KMS-11 (cell line): ENCODE results near the gene FN3K.

Experiments used
- H2AFZ ChIP-seq: fragments of 200-600 bp; sonication (generic); 2 replicates; pipeline ENCODE4 v1.6.1; 2016; ENCODE audit warnings: antibody characterized with exemption, mixed run types, low read depth
- H3K27ac ChIP-seq: fragments of 200-600 bp; sonication (generic); 2 replicates; pipeline ENCODE4 v1.6.1; 2016; ENCODE audit warnings: mild to moderate bottlenecking, mixed run types
- H3K27me3 ChIP-seq: fragments of 200-600 bp; sonication (generic); 2 replicates; pipeline ENCODE4 v1.6.1; 2017; ENCODE audit warnings: mild to moderate bottlenecking, low read depth, mixed run types, moderate library complexity; ENCODE audit not compliant: insufficient read depth
- H3K36me3 ChIP-seq: fragments of 200-600 bp; sonication (generic); 2 replicates; pipeline ENCODE4 v1.6.1; 2017; ENCODE audit warnings: mild to moderate bottlenecking, mixed run types; ENCODE audit not compliant: insufficient read depth
- H3K4me1 ChIP-seq: fragments of 200-600 bp; sonication (generic); 2 replicates; pipeline ENCODE4 v1.6.1; 2016; ENCODE audit warnings: mild to moderate bottlenecking, low read depth, mixed run types; ENCODE audit not compliant: poor library complexity, severe bottlenecking
- H3K4me2 ChIP-seq: fragments of 200-600 bp; sonication (generic); 2 replicates; pipeline ENCODE4 v1.7.0; 2016; ENCODE audit warnings: mild to moderate bottlenecking, mixed run types
- H3K4me3 ChIP-seq: fragments of 200-600 bp; sonication (generic); IDR thresholded peaks from 2 replicates; pipeline ENCODE4 v1.6.1; 2017; ENCODE audit warnings: low read depth, low read length, mixed read lengths; ENCODE audit not compliant: insufficient read depth
- H3K79me2 ChIP-seq: fragments of 200-600 bp; sonication (generic); 2 replicates; pipeline ENCODE4 v1.6.1; 2016; ENCODE audit warnings: low read depth, mixed run types; ENCODE audit not compliant: insufficient read depth
- H3K9ac ChIP-seq: fragments of 200-600 bp; sonication (generic); 2 replicates; pipeline ENCODE4 v1.6.1; 2016; ENCODE audit warnings: mild to moderate bottlenecking, mixed run types
- H4K20me1 ChIP-seq: fragments of 200-600 bp; sonication (generic); 2 replicates; pipeline ENCODE4 v1.6.1; 2016; ENCODE audit warnings: mild to moderate bottlenecking, mixed run types; ENCODE audit not compliant: insufficient read depth
- CTCF ChIP-seq: fragments of 200-600 bp; sonication (generic); conservative IDR thresholded peaks from 2 replicates; pipeline ENCODE4 v1.6.1; 2017; ENCODE audit warnings: low read depth, mild to moderate bottlenecking, antibody characterized with exemption, low read length, moderate library complexity, mixed read lengths

Gene FN3K

GRCh38 chr17:82722341-82723013 lies 12.9 kb upstream of the FN3K start:
- Histone ChIP-seq H3K4me1 (peaks cover 15% of the 10 kb centered on the region), H3K4me2 (no peak overlapping the region), H3K27me3 (no peaks in the 10 kb centered on the region), H3K27ac (no peak overlapping the region), H2AFZ (no peak overlapping the region), H3K9ac (no peak overlapping the region), H3K36me3 (no peaks in the 10 kb centered on the region), H3K79me2 (peaks cover 6% of the 10 kb centered on the region; the same call in 1 of the 2 replicates), H4K20me1 (no peaks in the 10 kb centered on the region; the same call in 1 of the 2 replicates), H3K4me3 (no peak overlapping the region)
- TF ChIP-seq CTCF, result no peak

GRCh38 chr17:82723169-82723807 lies 12.1 kb upstream of the FN3K start:
- H4K20me1 ChIP-seq, result no peaks in the 10 kb centered on the region
- no peak overlapping the region for H3K4me2 ChIP-seq
- no peaks in the 10 kb centered on the region for H3K27me3 ChIP-seq
- TF ChIP-seq CTCF, result no peak
- no peak overlapping the region for H3K9ac ChIP-seq
- no peak overlapping the region for H3K4me3 ChIP-seq
- H3K4me1 ChIP-seq, result peaks cover 9% of the 10 kb centered on the region
- no peak overlapping the region for H3K27ac ChIP-seq
- no peaks in the 10 kb centered on the region; the same call in 1 of the 2 replicates for H3K79me2 ChIP-seq
- H3K36me3 ChIP-seq, result no peaks in the 10 kb centered on the region
- H2AFZ ChIP-seq, result no peak overlapping the region

DNA sequence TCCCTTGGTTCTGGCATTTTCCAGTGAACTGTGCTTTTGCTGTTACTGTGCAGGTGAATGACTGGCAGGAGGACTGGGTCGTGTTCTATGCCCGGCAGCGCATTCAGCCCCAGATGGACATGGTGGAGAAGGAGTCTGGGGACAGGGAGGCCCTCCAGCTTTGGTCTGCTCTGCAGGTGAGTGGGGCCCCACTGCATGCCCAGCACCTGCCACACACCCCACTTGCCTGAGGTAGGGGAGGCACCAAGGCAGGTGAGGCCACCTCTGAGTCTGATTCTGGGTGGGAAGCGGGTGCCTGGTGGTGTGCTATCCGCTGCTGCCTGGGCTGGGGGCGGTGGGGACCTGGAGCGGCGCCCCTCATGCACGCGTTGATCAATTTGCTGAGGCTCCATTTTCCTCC lies 9.0 kb upstream of the FN3K start:
- Histone ChIP-seq H3K4me3 (no peak overlapping the region), H3K4me1 (no peaks in the 10 kb centered on the region), H3K9ac (no peak overlapping the region), H3K36me3 (no peaks in the 10 kb centered on the region), H3K4me2 (no peak overlapping the region), H3K27me3 (no peaks in the 10 kb centered on the region), H2AFZ (no peak overlapping the region), H3K79me2 (no peaks in the 10 kb centered on the region), H3K27ac (no peak overlapping the region), H4K20me1 (no peaks in the 10 kb centered on the region)
- TF ChIP-seq CTCF, result no peak

DNA sequence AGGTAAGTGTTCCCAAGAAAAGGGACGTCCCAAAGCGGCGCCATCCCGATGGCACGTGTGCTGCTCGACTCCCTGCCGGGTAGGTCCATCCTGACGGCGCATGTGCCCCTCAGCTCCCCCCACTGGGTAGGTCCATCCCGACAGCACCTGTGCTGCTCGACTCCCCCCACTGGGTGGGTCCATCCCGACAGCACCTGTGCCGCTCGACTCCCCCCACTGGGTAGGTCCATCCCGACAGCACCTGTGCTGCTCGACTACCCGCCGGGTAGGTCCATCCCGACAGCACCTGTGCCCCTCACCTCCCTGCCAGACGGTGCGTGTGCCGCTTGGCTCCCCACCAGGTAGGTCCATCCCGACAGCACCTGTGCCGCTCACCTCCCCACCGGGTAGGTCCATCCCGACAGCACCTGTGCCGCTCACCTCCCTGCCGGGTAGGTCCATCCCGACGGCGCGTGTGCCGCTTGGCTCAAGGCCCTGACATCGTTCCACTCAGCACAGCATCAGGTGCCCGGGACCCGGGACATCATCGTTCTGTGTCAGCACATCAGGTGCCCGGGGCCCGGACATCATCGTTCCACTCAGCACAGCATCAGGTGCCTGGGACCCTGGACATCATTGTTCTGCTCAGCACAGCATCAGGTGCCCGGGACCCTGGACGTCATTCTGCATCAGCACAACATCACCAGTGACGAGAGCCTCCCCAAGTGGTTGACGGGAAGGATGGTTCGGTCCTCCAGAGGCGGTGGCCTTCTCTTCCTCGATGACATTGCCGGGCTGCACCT lies 5.7 kb upstream of the FN3K start:
- no peaks in the 10 kb centered on the region for H3K27me3 ChIP-seq
- TF ChIP-seq CTCF, result no peak
- H3K79me2 ChIP-seq, result no peaks in the 10 kb centered on the region

More for the DNA sequence above, 5.7 kb upstream of the FN3K start:
- Histone ChIP-seq H3K4me2 (no peak overlapping the region), H4K20me1 (no peaks in the 10 kb centered on the region), H3K4me1 (no peaks in the 10 kb centered on the region), H3K36me3 (no peaks in the 10 kb centered on the region), H3K27ac (no peak overlapping the region), H3K4me3 (no peak overlapping the region), H2AFZ (no peak overlapping the region), H3K9ac (no peak overlapping the region)
